ENCODE results near the gene PLPP2.
"Not testable (repeated sequence)": the region's sequence is repeated elsewhere in the genome, so short reads cannot be mapped to it uniquely, and the experiment has no call there.

The PLPP2 gene

GRCh38 chr19:256804-257203 is 34.4 kb downstream of the PLPP2 start:
- H2AFZ ChIP-seq (ENCODE audit: low read length, unreplicated experiment); H3K4me3 ChIP-seq (ENCODE audit: low read depth, low read length); H3K27ac ChIP-seq (ENCODE audit: low read depth, low read length); H3K27me3 ChIP-seq (ENCODE audit: insufficient read depth, low read length); H3K79me2 ChIP-seq (ENCODE audit: control insufficient read depth, insufficient read depth, low read length, unreplicated experiment); H3K4me1 ChIP-seq (ENCODE audit: control insufficient read depth, insufficient read depth, low read length, unreplicated experiment); H3K36me3 ChIP-seq (ENCODE audit: insufficient read depth, low read length): not testable (repeated sequence)

DNA sequence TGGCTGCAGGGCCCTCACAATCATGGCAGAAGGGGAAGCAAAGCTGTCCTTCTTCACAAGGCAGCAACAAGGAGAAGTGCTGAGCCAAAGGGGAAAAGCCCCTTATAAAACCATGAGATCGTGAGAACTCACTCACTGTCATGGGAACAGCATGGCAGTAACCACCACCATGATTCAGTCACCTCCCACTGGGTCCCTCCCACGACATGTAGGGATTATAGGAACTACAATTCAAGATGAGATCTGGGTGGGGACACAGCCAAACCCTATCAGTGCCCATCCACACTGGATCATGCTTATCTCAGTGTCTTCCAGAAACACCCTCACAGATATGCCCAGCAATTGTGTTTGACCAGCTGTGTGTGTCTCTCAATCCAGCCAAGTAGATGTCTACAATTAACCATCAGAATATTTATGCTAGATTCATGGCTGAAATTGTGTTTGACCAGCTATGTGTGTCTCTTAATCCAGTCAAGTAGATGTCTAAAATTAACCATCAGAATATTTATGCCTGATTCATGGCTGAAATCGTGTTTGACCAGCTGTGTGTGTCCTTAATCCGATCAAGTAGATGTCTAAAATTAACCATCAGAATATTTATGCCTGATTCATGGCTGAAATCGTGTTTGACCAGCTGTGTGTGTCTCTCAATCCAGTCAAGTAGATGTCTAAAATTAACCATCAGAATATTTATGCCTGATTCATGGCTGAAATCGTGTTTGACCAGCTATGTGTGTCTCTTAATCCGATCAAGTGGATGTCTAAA is 38.6 kb downstream of the PLPP2 start:
- not testable (repeated sequence) for H3K79me2 ChIP-seq (ENCODE audit: control insufficient read depth, insufficient read depth, low read length, unreplicated experiment); H3K4me3 ChIP-seq (ENCODE audit: low read depth, low read length); H2AFZ ChIP-seq (ENCODE audit: low read length, unreplicated experiment); H3K36me3 ChIP-seq (ENCODE audit: insufficient read depth, low read length); H3K4me1 ChIP-seq (ENCODE audit: control insufficient read depth, insufficient read depth, low read length, unreplicated experiment); H3K27ac ChIP-seq (ENCODE audit: low read depth, low read length); H3K27me3 ChIP-seq (ENCODE audit: insufficient read depth, low read length)

DNA sequence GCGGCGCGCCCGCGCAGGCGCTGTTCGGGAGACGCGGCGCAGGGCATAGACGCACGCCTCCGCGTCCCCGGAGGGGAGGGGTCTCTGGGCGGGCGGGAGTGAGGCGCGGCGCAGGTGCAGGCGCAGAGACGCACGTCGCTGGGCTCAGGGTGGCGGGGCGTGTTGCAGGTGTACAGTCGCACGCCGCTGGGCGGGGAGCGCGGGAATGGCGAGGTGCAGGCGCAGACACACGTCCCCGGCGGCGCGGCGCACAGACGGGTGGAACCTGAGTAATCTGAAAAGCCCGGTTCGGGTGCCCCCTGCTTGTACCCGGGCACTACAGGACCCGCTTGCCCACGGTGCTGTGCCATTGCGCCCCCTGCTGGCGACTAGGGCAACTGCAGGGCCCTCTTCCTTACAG is 44.7 kb downstream of the PLPP2 start:
- H3K79me2 ChIP-seq (ENCODE audit: control insufficient read depth, insufficient read depth, low read length, unreplicated experiment): no peaks in the 10 kb centered on the region
- no peaks in the 10 kb centered on the region for H3K27me3 ChIP-seq (ENCODE audit: insufficient read depth, low read length)
- no peaks in the 10 kb centered on the region for H3K36me3 ChIP-seq (ENCODE audit: insufficient read depth, low read length)
- H3K4me1 ChIP-seq (ENCODE audit: control insufficient read depth, insufficient read depth, low read length, unreplicated experiment): no peaks in the 10 kb centered on the region
- H2AFZ ChIP-seq (ENCODE audit: low read length, unreplicated experiment): no peak overlapping the region
- no peak overlapping the region for H3K27ac ChIP-seq (ENCODE audit: low read depth, low read length)
- H3K4me3 ChIP-seq (ENCODE audit: low read depth, low read length): no peak overlapping the region

DNA sequence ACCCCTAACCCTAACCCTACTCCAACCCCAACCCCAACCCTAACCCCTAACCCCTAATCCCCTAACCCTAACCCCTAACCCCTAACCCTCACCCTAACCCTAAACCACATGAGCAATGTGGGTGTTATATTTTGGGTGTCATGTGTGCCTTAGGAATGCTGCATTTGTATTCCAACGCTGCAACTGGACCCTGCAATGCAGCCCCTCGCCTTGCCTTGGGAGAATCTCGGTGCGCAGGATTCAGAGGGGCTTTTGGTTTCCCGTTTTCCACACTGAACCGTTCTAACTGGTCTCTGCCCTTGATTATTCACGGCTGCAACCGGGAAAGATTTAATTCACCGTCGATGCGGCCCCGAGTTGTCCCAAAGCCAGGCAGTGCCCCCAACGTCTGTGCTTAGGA is 45.3 kb downstream of the PLPP2 start:
- not testable (repeated sequence) for H3K27ac ChIP-seq (ENCODE audit: low read depth, low read length); H3K4me3 ChIP-seq (ENCODE audit: low read depth, low read length); H2AFZ ChIP-seq (ENCODE audit: low read length, unreplicated experiment); H3K27me3 ChIP-seq (ENCODE audit: insufficient read depth, low read length); H3K79me2 ChIP-seq (ENCODE audit: control insufficient read depth, insufficient read depth, low read length, unreplicated experiment); H3K4me1 ChIP-seq (ENCODE audit: control insufficient read depth, insufficient read depth, low read length, unreplicated experiment); H3K36me3 ChIP-seq (ENCODE audit: insufficient read depth, low read length)

DNA sequence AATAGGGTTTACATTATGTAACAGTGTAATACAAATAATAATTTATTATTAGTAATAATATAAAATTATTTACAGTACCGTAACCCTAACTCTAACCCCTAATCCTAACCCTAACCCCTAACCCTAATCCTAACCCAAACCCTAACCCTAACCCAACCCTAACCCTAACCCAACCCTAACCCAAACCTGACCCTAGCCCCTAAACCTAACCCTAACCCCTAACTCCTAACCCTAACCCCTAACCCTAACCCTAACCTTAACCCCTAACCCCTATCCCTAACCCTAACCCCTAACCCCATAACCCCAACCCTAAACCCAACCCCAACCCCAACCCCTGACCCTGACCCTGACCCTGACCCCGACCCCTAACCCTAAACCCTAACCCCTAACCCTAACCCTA is 45.7 kb downstream of the PLPP2 start:
- Histone ChIP-seq H2AFZ (ENCODE audit: low read length, unreplicated experiment) (no peak overlapping the region), H3K27ac (ENCODE audit: low read depth, low read length) (no peak overlapping the region), H3K4me3 (ENCODE audit: low read depth, low read length) (no peak overlapping the region), H3K79me2 (ENCODE audit: control insufficient read depth, insufficient read depth, low read length, unreplicated experiment) (no peaks in the 10 kb centered on the region), H3K27me3 (ENCODE audit: insufficient read depth, low read length) (no peaks in the 10 kb centered on the region), H3K4me1 (ENCODE audit: control insufficient read depth, insufficient read depth, low read length, unreplicated experiment) (no peaks in the 10 kb centered on the region), H3K36me3 (ENCODE audit: insufficient read depth, low read length) (no peaks in the 10 kb centered on the region)

Data from ACC112 (cell line).